H9 (cell line): ENCODE results near the gene ZC3H7B. TPM values are rescaled to one million over a fixed set of nuclear protein-coding genes. Genes with fewer than 3 reads are reported as not detected.

ENCODE experiments used
- DNase-seq: peaks from one replicate; pipeline ENCODE4 v3.0.0-alpha.2; 2017
- H2AFZ ChIP-seq: one replicate; pipeline ENCODE4 v1.6.1; 2013; ENCODE audit warnings: mild to moderate bottlenecking, low read length, control low read depth, moderate library complexity
- H2AK5ac ChIP-seq: 2 replicates; pipeline ENCODE4 v1.6.1; 2013; ENCODE audit warnings: low read length, control low read depth, mixed read lengths; ENCODE audit not compliant: insufficient read length
- H2BK120ac ChIP-seq: one replicate; pipeline ENCODE4 v1.6.1; 2013; ENCODE audit warnings: low read depth, mild to moderate bottlenecking, low read length, control low read depth, inconsistent platforms; ENCODE audit not compliant: poor library complexity, severe bottlenecking
- H2BK12ac ChIP-seq: 2 replicates; pipeline ENCODE4 v1.6.1; 2013; ENCODE audit warnings: low read length, control low read depth, mixed read lengths, low read depth; ENCODE audit not compliant: insufficient read length
- H2BK15ac ChIP-seq: 2 replicates; pipeline ENCODE4 v1.6.1; 2013; ENCODE audit warnings: low read depth, low read length, control low read depth
- H2BK20ac ChIP-seq: one replicate; pipeline ENCODE4 v1.6.1; 2013; ENCODE audit warnings: low read depth, mild to moderate bottlenecking, low read length, control low read depth, inconsistent platforms; ENCODE audit not compliant: poor library complexity, severe bottlenecking
- H2BK5ac ChIP-seq: 2 replicates; pipeline ENCODE4 v1.6.1; 2013; ENCODE audit warnings: low read length, control low read depth, mixed read lengths; ENCODE audit not compliant: insufficient read length
- H3K14ac ChIP-seq: 2 replicates; pipeline ENCODE4 v1.6.1; 2013; ENCODE audit warnings: low read length, control low read depth; ENCODE audit not compliant: insufficient read depth
- H3K18ac ChIP-seq: 2 replicates; pipeline ENCODE4 v1.6.1; 2013; ENCODE audit warnings: low read depth, mild to moderate bottlenecking, mixed read lengths, low read length, control low read depth; ENCODE audit not compliant: insufficient read length
- H3K23ac ChIP-seq: 2 replicates; pipeline ENCODE4 v1.6.1; 2013; ENCODE audit warnings: low read length, control low read depth, mixed read lengths, low read depth; ENCODE audit not compliant: insufficient read length
- H3K23me2 ChIP-seq: 2 replicates; pipeline ENCODE4 v1.6.1; 2013; ENCODE audit warnings: low read depth, mild to moderate bottlenecking, mixed read lengths, low read length, control low read depth; ENCODE audit not compliant: insufficient read length, poor library complexity, severe bottlenecking
- H3K27ac ChIP-seq: 2 replicates; pipeline ENCODE4 v1.5.1; 2013; ENCODE audit warnings: low read length, control low read depth, mixed read lengths, low read depth; ENCODE audit not compliant: insufficient read length
- H3K27me3 ChIP-seq: 2 replicates; pipeline ENCODE4 v1.6.1; 2013; ENCODE audit warnings: low read length, control low read depth, inconsistent platforms; ENCODE audit not compliant: insufficient read depth
- H3K4ac ChIP-seq: 2 replicates; pipeline ENCODE4 v1.6.1; 2013; ENCODE audit warnings: low read depth, mild to moderate bottlenecking, control low read depth, inconsistent platforms, low read length, moderate library complexity
- H3K4me1 ChIP-seq: 2 replicates; pipeline ENCODE4 v1.6.1; 2013; ENCODE audit warnings: low read length, control low read depth, inconsistent platforms; ENCODE audit not compliant: insufficient read depth
- H3K4me2 ChIP-seq: 2 replicates; pipeline ENCODE4 v1.6.1; 2013; ENCODE audit warnings: low read length, control low read depth, mixed read lengths; ENCODE audit not compliant: insufficient read length, insufficient read depth
- H3K56ac ChIP-seq: 2 replicates; pipeline ENCODE4 v1.6.1; 2013; ENCODE audit warnings: low read depth, mild to moderate bottlenecking, mixed read lengths, low read length, control low read depth; ENCODE audit not compliant: insufficient read length
- H3K79me1 ChIP-seq: 2 replicates; pipeline ENCODE4 v1.6.1; 2013; ENCODE audit warnings: low read depth, mild to moderate bottlenecking, moderate library complexity, low read length, control low read depth, inconsistent platforms; ENCODE audit not compliant: insufficient read depth, poor library complexity, severe bottlenecking
- H3K79me2 ChIP-seq: 2 replicates; pipeline ENCODE4 v1.6.1; 2013; ENCODE audit warnings: low read length, control low read depth, inconsistent platforms; ENCODE audit not compliant: insufficient read depth
- H3K9ac ChIP-seq: 2 replicates; pipeline ENCODE4 v1.6.1; 2013; ENCODE audit warnings: low read length, control low read depth, mixed read lengths; ENCODE audit not compliant: insufficient read length; ENCODE audit errors: extremely low read depth
- H3K9me3 ChIP-seq: one replicate; pipeline ENCODE4 v1.6.1; 2013; ENCODE audit warnings: low read depth, low read length, inconsistent platforms; ENCODE audit not compliant: control insufficient read depth
- H3T11ph ChIP-seq: one replicate; pipeline ENCODE4 v1.6.1; 2013; ENCODE audit warnings: mild to moderate bottlenecking, low read length, control low read depth, inconsistent platforms
- H4K20me1 ChIP-seq: one replicate; pipeline ENCODE4 v1.6.1; 2013; ENCODE audit not compliant: control insufficient read depth, insufficient read length, insufficient read depth
- H4K5ac ChIP-seq: 2 replicates; pipeline ENCODE4 v1.6.1; 2013; ENCODE audit warnings: low read depth, mild to moderate bottlenecking, mixed read lengths, low read length, control low read depth; ENCODE audit not compliant: insufficient read length
- H4K8ac ChIP-seq: replicated peaks from 2 replicates; pipeline ENCODE4 v1.6.1; 2013; ENCODE audit warnings: low read length, control low read depth, mixed read lengths, low read depth; ENCODE audit not compliant: insufficient read length
- H4K91ac ChIP-seq: 2 replicates; pipeline ENCODE4 v1.6.1; 2013; ENCODE audit warnings: low read depth, mild to moderate bottlenecking, moderate library complexity, mixed read lengths, low read length, control low read depth; ENCODE audit not compliant: insufficient read length
- H3K27ac Mint-ChIP-seq, 3 experiments: 2 replicates in 2 of 3; 3 replicates in 1 of 3; pipeline ENCODE4 v1.8.0; 2020 to 2021; ENCODE audit warnings: mixed read lengths in 3 of 3, mild to moderate bottlenecking in 1 of 3, moderate library complexity in 1 of 3
- H3K27me3 Mint-ChIP-seq: 2 replicates; pipeline ENCODE4 v1.8.0; 2021; ENCODE audit warnings: low read depth, mild to moderate bottlenecking, moderate library complexity, mixed read lengths
- H3K36me3 Mint-ChIP-seq, 3 experiments: 2 replicates in 2 of 3; 3 replicates in 1 of 3; pipeline ENCODE4 v1.8.0; 2020 to 2021; ENCODE audit warnings: low read depth in 3 of 3, mixed read lengths in 3 of 3; ENCODE audit not compliant: insufficient read depth in 1 of 3
- H3K4me1 Mint-ChIP-seq, 2 experiments: 2 replicates each; pipeline ENCODE4 v1.8.0; 2020; ENCODE audit warnings: mixed read lengths in 2 of 2
- H3K4me3 Mint-ChIP-seq, 2 experiments: 2 replicates in 1 of 2; 3 replicates in 1 of 2; pipeline ENCODE4 v1.8.0; 2020 to 2021; ENCODE audit warnings: mild to moderate bottlenecking in 2 of 2, mixed read lengths in 2 of 2, moderate library complexity in 1 of 2
- H3K9me3 Mint-ChIP-seq, 2 experiments: 2 replicates in 1 of 2; 3 replicates in 1 of 2; pipeline ENCODE4 v1.8.0; 2020; ENCODE audit warnings: mild to moderate bottlenecking in 2 of 2, mixed read lengths in 2 of 2, moderate library complexity in 1 of 2
- WGBS: extraction: QIAGEN DNeasy Blood & Tissue Kit; methylation state at CpG from one replicate; pipeline ENCODE4 v1.1.7; 2013; ENCODE audit warnings: missing lambda C conversion rate, low lambda C conversion rate, mixed read lengths; ENCODE audit not compliant: insufficient read length; ENCODE audit errors: extremely low coverage; 5-methylcytosine and 5-hydroxymethylcytosine counted together
- total RNA-seq: library from RNA; stranded (reverse); gene quantifications from 2 replicates; pipeline ENCODE4 v1.2.1, GENCODE V29; 2021
- TF ChIP-seq, protein P1 (sequence below): fragments of 200-600 bp; sonication (generic); conservative IDR thresholded peaks from 3 replicates; pipeline ENCODE4 v1.8.0; 2021; ENCODE audit warnings: antibody characterized with exemption, mild to moderate bottlenecking

The ZC3H7B gene
- total RNA-seq, 1 experiment from 2014 or later: 69.3 TPM

DNA sequence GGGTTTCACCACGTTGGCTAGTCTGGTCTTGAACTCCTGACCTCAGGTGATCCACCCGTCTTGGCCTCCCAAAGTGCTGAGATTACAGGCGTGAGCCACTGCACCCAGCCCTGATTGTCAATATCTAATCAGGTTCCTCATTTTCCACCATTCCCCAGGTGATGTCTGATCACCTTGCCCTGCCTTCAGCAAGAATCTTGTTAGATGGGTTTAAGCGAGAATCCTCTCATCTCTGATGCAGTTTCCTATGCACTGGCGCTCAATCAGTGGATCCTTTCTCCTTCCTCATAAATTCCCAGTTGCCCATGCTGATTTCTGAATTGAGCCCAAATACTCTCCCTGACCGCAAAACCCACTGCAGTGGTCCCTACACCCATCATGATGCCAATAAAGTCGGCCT is 664 bp upstream of the ZC3H7B start:
- Mint-ChIP-seq H3K36me3 (peaks cover 0 to 9% (median 8%) of the 10 kb centered on the region in 3 experiments; a peak in 4 of 7 replicates), H3K9me3 (no peaks in the 10 kb centered on the region), H3K4me3 (peak overlapping the region; percentile 73 to 78), H3K27ac (peak overlapping the region in 1 of 3 experiments; percentile 45; a peak in 2 of 7 replicates), H3K4me1 (peaks cover 15 to 20% of the 10 kb centered on the region in 2 experiments), H3K27me3 (peaks cover 2% of the 10 kb centered on the region; the same call in 1 of the 2 replicates)
- Histone ChIP-seq H4K20me1 (no peaks in the 10 kb centered on the region), H2AK5ac (no peak overlapping the region), H2BK5ac (no peak overlapping the region), H3K27ac (no peak overlapping the region), H3K79me1 (no peaks in the 10 kb centered on the region), H2BK15ac (no peak overlapping the region), H3K23me2 (peaks cover 10% of the 10 kb centered on the region), H3K23ac (no peak overlapping the region), H2AFZ (no peak overlapping the region), H4K8ac (no peak overlapping the region), H3K4me2 (peak overlapping the region; percentile 89), H4K5ac (no peak overlapping the region), H2BK120ac (no peak overlapping the region), H3K9me3 (no peaks in the 10 kb centered on the region), H3K14ac (no peak overlapping the region), H2BK20ac (no peak overlapping the region), H3K56ac (no peak overlapping the region), H3K4ac (no peak overlapping the region), H3K79me2 (peaks cover 8% of the 10 kb centered on the region; the same call in 1 of the 2 replicates), H3T11ph (no peak overlapping the region), H3K4me1 (peaks cover 5% of the 10 kb centered on the region; the same call in 1 of the 2 replicates), H3K9ac (peak overlapping the region; percentile 36), H4K91ac (no peak overlapping the region), H2BK12ac (no peak overlapping the region), H3K27me3 (no peaks in the 10 kb centered on the region), H3K18ac (no peak overlapping the region)
- TF ChIP-seq, protein P1, sequence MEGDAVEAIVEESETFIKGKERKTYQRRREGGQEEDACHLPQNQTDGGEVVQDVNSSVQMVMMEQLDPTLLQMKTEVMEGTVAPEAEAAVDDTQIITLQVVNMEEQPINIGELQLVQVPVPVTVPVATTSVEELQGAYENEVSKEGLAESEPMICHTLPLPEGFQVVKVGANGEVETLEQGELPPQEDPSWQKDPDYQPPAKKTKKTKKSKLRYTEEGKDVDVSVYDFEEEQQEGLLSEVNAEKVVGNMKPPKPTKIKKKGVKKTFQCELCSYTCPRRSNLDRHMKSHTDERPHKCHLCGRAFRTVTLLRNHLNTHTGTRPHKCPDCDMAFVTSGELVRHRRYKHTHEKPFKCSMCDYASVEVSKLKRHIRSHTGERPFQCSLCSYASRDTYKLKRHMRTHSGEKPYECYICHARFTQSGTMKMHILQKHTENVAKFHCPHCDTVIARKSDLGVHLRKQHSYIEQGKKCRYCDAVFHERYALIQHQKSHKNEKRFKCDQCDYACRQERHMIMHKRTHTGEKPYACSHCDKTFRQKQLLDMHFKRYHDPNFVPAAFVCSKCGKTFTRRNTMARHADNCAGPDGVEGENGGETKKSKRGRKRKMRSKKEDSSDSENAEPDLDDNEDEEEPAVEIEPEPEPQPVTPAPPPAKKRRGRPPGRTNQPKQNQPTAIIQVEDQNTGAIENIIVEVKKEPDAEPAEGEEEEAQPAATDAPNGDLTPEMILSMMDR: no peak
- no peak for DNase-seq
- no CpG with 5 or more reads among the region's 7 CpGs for WGBS
